ENCODE measurements around the gene SLC15A4. TPM values are rescaled to one million over a fixed set of nuclear protein-coding genes. Genes with fewer than 3 reads are reported as not detected.

The SLC15A4 gene
- total RNA-seq, 1 experiment from 2014 or later, result 20.6 TPM

- no peak for TF ChIP-seq TCF7L2 (IDR thresholded peaks at IDR 0.05; ENCODE audit: borderline replicate concordance, extremely low read depth, insufficient read depth, insufficient read length)
- TF ChIP-seq, protein P1, sequence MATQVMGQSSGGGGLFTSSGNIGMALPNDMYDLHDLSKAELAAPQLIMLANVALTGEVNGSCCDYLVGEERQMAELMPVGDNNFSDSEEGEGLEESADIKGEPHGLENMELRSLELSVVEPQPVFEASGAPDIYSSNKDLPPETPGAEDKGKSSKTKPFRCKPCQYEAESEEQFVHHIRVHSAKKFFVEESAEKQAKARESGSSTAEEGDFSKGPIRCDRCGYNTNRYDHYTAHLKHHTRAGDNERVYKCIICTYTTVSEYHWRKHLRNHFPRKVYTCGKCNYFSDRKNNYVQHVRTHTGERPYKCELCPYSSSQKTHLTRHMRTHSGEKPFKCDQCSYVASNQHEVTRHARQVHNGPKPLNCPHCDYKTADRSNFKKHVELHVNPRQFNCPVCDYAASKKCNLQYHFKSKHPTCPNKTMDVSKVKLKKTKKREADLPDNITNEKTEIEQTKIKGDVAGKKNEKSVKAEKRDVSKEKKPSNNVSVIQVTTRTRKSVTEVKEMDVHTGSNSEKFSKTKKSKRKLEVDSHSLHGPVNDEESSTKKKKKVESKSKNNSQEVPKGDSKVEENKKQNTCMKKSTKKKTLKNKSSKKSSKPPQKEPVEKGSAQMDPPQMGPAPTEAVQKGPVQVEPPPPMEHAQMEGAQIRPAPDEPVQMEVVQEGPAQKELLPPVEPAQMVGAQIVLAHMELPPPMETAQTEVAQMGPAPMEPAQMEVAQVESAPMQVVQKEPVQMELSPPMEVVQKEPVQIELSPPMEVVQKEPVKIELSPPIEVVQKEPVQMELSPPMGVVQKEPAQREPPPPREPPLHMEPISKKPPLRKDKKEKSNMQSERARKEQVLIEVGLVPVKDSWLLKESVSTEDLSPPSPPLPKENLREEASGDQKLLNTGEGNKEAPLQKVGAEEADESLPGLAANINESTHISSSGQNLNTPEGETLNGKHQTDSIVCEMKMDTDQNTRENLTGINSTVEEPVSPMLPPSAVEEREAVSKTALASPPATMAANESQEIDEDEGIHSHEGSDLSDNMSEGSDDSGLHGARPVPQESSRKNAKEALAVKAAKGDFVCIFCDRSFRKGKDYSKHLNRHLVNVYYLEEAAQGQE (IDR thresholded peaks at IDR 0.05; ENCODE audit: low read depth), result no peak
- TF ChIP-seq, protein P2, sequence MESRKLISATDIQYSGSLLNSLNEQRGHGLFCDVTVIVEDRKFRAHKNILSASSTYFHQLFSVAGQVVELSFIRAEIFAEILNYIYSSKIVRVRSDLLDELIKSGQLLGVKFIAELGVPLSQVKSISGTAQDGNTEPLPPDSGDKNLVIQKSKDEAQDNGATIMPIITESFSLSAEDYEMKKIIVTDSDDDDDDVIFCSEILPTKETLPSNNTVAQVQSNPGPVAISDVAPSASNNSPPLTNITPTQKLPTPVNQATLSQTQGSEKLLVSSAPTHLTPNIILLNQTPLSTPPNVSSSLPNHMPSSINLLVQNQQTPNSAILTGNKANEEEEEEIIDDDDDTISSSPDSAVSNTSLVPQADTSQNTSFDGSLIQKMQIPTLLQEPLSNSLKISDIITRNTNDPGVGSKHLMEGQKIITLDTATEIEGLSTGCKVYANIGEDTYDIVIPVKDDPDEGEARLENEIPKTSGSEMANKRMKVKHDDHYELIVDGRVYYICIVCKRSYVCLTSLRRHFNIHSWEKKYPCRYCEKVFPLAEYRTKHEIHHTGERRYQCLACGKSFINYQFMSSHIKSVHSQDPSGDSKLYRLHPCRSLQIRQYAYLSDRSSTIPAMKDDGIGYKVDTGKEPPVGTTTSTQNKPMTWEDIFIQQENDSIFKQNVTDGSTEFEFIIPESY (IDR thresholded peaks at IDR 0.05; ENCODE audit: extremely low read depth, insufficient replicate concordance, low read length), result no peak
- TF ChIP-seq CBX3 (IDR thresholded peaks at IDR 0.05; ENCODE audit: low read depth), result no peak
- no peak for TF ChIP-seq SP1 (IDR thresholded peaks at IDR 0.05; ENCODE audit: low read depth)
Measured at GRCh38 chr12:128864516-128865186, 40.9 kb upstream of the SLC15A4 start (continued).

DNA sequence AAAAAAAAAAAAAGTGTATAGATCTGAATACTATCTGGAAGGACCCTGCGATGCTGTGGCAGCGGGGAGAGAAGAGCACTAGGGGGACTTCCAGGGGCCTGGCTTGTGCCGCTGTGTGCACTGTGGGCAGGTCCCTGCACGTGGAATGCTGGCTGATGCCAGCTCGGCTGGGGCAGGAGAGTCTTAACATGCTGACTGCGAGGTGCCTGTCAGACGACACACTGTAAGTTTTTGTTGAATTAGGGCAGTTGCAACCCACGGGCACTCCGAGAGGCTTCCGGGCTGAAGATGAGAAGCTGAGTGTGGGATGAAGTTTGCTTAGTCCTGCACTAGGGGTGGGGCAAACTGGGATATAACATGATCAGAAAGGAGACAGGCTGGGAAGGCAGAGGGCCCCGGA lies 40.2 kb upstream of the SLC15A4 start:
- Histone ChIP-seq H3K4me3 (replicated peaks in 1 of 2; ENCODE audit: low read depth in 1 of 2, low read length in 2 of 2) (no peak overlapping the region), H3K36me3 (ENCODE audit: control insufficient read depth in 1 of 2, insufficient read depth in 2 of 2, low read length in 2 of 2) (no peaks in the 10 kb centered on the region), H3K9me3 (ENCODE audit: control insufficient read depth in 1 of 2, insufficient read depth in 1 of 2, low read depth in 1 of 2, low read length in 2 of 2) (no peaks in the 10 kb centered on the region), H3K9me2 (ENCODE audit: insufficient read depth) (no peaks in the 10 kb centered on the region), H3K79me2 (ENCODE audit: insufficient read depth, low read length) (no peaks in the 10 kb centered on the region), H3K27ac (ENCODE audit: low read depth, low read length) (no peak overlapping the region), H3K27me3 (ENCODE audit: insufficient read depth, low read length) (no peaks in the 10 kb centered on the region), H4K20me1 (ENCODE audit: insufficient read depth) (no peaks in the 10 kb centered on the region), H3K4me1 (ENCODE audit: control insufficient read depth in 1 of 2, insufficient read depth in 2 of 2, low read length in 2 of 2) (no peaks in the 10 kb centered on the region), H3K9ac (ENCODE audit: low read length) (no peak overlapping the region), H3K4me2 (ENCODE audit: low read length) (no peak overlapping the region), H2AFZ (ENCODE audit: low read depth, low read length, poor library complexity, severe bottlenecking) (no peak overlapping the region)
- POLR2A ChIA-PET, result no interaction called here
- RAD21 ChIA-PET (ENCODE audit: low non-redundant PET in 1 of 2, low total read pairs in 2 of 2, uncharacterized antibody in 2 of 2, unreplicated experiment in 2 of 2), result no interaction called here
- intact Hi-C loops (cut with micrococcal nuclease), result no loop called here
- CTCF ChIA-PET, result no interaction called here
- DNase-seq (ENCODE audit: low read depth, low spot score) (no peak), ATAC-seq (no peak)
- no TSS peak for BruUV-seq (replicated peaks)
- no peak for TF ChIP-seq TCF7L2 (IDR thresholded peaks at IDR 0.05; ENCODE audit: borderline replicate concordance, extremely low read depth, insufficient read depth, insufficient read length)
- TF ChIP-seq EZH2phosphoT487 (IDR thresholded peaks at IDR 0.05; ENCODE audit: borderline replicate concordance), result no peak
- TF ChIP-seq JUND (IDR thresholded peaks at IDR 0.05), result no peak
- no peak for TF ChIP-seq EZH2 (IDR thresholded peaks at IDR 0.05)
- TF ChIP-seq MAX (IDR thresholded peaks at IDR 0.05), result no peak
- TF ChIP-seq CTCF (IDR thresholded peaks at IDR 0.05 in 2 of 3, conservative IDR thresholded peaks at IDR 0.05 in 1 of 3; ENCODE audit: borderline replicate concordance in 1 of 3, insufficient read depth in 1 of 3, low read depth in 2 of 3, low read length in 2 of 3), result no peak
- TF ChIP-seq CBX3 (IDR thresholded peaks at IDR 0.05; ENCODE audit: low read depth), result no peak
- TF ChIP-seq YY1 (IDR thresholded peaks at IDR 0.05; ENCODE audit: extremely low read depth, insufficient replicate concordance, low read depth, low read length), result no peak
- no peak for TF ChIP-seq CEBPB (IDR thresholded peaks at IDR 0.05; ENCODE audit: low read depth)
- TF ChIP-seq, protein P3, sequence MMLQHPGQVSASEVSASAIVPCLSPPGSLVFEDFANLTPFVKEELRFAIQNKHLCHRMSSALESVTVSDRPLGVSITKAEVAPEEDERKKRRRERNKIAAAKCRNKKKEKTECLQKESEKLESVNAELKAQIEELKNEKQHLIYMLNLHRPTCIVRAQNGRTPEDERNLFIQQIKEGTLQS (IDR thresholded peaks at IDR 0.05), result no peak
